DMS53 treated with DMSO at 0.1 percent for 48 hours (cell line): ENCODE results near the gene STK38.

Source experiments
- DNase-seq: peaks from one replicate; lab custom pipeline; 2025; ENCODE audit not compliant: unreplicated experiment; lab: John Stamatoyannopoulos, UW

Gene STK38

DNA sequence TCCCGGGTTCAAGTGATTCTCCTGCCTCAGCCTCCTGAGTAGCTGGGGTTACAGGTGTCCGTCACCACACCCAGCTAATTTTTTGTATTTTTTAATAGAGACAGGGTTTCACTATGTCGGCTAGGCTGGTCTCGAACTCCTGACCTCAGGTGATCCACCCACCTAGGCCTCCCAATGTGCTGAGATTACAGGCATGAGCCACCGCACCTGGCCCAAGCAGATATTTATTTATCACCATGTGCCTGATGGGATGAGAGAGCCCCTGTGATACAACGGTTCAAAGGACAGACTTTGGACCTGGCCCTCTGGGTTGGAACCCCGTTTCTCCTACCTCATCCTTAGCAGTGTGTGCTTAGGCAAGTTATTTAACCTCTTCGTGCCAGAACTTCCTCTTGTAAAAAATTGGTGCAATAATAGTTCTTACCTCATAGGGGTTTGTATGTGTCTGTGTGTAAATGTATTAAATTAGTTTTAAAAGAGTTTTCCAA is 19.2 kb upstream of the STK38 start:
- no peak for DNase-seq

DNA sequence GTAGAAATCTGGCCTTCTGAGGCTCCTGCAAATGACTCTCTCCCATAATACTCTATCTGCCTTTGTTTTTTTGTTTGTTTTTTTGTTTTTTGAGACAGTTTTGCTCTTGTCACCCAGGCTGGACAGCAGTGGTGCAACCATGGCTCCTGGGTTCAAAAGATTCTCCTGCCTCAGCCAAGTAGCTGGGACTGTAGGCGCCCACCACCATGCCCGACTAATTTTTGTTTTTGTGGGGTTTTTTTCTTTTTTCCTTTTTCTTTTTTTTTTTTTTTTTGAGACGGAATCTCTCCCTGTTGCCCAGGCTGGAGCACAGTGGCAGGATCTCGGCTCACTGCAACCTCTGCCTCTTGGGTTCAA is 16.6 kb upstream of the STK38 start:
- no peak for DNase-seq

GRCh38 chr6:36563237-36563927 is 16.1 kb upstream of the STK38 start:
- no peak for DNase-seq

GRCh38 chr6:36560822-36561221 is 13.5 kb upstream of the STK38 start:
- no peak for DNase-seq

DNA sequence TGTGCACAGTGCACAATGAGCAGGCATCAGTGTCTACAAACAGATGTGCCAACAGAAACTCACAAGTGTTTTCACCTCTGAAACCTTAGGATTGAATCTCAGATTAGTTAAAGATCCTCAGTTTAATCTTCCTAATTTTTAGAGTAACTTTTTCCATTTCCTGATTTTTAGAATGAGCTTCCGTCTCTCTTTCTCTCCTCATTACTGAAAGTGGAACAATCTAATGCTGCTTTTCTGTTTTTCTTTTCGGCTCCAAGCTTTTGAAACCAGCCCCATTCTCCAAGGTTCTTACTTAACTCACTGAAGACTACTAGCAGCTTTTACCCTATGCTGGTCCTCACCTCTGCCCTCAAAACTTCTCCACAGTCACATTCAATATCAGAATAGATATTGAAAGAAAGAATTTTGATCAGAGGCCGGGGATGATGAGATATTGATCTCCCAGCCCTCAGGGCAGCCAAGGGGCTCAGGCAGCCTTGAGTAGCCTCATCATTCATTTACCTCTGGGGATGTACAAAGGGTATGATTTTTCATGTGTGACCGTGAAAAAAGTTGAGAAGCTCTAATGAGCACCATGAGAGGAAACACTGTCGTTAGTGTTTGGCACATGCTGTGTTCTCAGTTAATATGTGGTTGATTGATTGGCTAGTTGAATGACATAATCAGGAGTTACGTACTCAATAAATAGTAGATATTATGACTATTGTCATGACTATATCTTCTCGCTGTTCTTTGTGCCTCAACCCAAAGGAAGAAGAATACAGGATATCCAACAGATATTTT is 11.9 kb upstream of the STK38 start:
- DNase-seq: no peak

- no peak for DNase-seq
Observed at GRCh38 chr6:36556281-36556680, 9.0 kb upstream of the STK38 start.

- no peak for DNase-seq
Observed at GRCh38 chr6:36555750-36556252, 8.5 kb upstream of the STK38 start.

- no peak for DNase-seq
Observed at GRCh38 chr6:36550473-36551000, 3.3 kb upstream of the STK38 start.

GRCh38 chr6:36548401-36548743 is 1.1 kb upstream of the STK38 start:
- DNase-seq: no peak

DNA sequence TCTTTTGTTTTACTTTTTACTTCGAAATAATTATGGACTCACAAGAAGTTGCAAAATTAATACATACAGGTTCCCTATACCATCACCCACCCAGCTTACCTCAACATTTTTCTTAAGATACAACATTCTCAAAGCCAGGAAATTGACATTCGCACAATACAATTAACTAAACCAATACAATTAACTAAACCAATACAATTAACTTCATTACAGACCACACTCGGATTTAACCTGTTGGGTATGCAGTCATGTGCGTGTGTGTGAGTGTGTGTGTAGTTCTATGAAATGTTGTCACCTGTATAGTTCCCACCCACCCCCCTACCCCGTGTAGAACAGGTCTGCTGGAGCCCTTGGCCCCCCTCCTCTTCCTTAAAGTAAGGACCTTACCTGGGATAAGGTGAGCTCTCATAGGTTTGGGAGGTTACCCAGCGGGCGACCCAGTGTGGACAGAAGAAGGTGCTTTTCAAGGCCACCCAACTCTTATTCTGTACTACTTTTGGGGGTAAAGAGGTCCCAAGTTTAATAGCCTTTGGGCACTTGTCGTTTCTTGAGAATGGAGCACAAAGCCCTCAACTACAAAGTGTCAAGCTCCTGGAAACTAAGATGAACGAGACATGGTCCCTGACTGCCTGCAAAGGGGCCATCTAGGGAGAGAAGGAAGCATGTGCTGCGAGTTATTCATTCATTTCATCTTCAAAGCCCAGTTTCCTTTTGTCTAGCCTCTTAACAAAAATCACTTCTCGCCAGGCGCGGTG is 544 bp upstream of the STK38 start:
- DNase-seq: no peak

DNA sequence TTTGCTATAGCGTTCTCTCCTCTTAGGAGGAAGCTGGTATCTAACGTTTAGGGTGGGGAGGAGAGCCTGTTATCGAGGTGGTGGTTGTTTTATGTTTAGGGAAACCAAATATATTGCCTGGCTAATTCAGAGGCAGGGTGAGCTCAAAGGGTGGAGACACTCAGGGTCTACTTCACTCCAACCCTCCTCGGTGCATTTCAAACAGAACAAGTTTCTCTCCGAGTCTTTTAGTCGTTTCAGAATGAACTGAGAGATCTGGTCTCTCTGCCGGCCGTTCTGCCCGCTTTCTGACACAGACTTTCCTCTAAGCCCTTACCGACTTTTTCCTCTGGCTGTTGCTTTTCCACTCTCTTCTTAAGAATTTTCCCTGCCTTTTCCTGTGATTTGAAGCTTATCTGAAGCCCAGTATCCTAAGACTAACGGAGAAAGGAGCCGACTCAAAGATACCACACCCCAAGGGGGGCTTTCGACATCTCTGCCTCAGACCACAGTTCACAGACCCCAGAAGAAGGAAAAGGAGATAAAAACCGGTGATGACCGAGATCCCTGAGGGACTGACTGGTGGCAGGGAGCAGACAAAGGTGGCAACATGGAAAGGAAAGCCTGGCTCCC is 865 bp downstream of the STK38 start:
- DNase-seq: no peak

DNA sequence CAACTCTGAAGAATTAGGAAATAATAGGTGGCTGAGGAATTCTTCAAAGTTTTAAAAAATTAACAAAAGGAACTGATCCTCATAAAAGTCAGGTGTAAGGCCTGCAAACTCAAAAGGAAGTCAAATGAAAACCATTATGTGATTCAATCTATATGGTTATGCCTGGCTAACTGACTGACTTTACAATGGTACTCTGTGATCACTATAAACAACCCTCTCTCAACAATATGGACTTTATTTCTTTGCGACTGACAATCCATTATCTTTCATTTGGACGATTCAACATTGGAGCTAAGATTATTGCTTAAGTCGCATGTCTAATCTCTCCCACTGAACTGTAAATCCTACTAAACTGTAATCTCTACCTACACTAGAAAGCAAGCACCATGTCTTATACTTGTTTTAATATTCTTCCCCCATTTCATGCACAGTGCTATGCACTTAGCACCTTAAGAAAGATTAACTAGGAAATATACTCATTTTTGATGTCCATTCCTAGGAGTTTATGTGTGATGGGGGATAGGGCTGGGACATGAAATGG is 1.4 kb downstream of the STK38 start:
- no peak for DNase-seq

GRCh38 chr6:36544228-36544627 is 3.1 kb downstream of the STK38 start:
- no peak for DNase-seq

- no peak for DNase-seq
Observed at GRCh38 chr6:36542041-36542440, 5.2 kb downstream of the STK38 start.

- DNase-seq: no peak
Observed at GRCh38 chr6:36539814-36540568, 7.3 kb downstream of the STK38 start.

DNA sequence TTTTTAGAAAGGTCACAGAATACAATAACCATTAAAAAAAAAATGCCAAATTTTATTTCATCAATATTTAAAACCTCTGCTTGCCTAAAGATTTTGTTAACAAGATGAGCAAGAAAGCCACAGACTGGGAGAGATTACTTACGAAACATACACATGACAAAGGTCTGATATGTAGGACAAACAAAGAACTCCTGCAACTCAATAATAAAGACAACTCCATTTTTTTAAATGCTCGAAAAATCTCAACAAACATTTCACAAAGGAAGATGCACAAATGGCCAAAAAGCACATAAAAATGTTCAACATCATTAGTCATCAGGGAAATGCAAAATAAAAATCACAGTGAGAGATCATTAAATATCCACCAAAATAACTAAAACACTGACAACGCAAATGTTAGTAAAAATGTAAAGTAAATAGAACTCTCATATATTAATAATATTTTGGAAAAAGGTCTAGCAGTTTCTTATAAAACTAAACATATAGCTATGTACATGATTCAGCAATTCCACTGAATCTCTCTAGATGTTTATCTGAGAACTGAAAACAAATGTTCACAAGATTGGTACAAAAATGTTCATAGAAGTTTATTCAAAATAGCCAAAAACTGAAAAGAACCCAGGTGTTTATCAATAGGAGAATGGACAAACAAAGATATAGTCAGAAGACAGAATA is 10.3 kb downstream of the STK38 start:
- no peak for DNase-seq

GRCh38 chr6:36533321-36533720 is 14.0 kb downstream of the STK38 start:
- DNase-seq: no peak

GRCh38 chr6:36526066-36526465 is 21.2 kb downstream of the STK38 start:
- DNase-seq: no peak

DNA sequence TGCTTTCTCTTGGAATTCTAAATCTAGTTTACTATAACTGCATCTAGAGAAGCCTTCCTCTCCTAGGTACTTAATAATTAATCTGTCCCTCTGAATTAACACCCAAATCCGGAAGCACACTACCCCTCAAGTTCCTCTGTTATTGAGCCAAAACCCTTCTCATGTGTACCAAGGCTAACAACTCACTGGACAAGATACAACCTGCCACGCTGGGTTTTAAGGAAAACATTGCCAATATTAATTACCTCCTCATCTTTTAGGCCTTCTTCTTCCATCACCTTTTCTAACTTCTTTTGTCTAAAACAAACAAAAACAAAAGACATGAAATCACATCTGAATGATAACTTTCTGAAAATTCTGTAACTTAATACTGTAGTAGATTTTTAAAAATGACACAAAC is 21.9 kb downstream of the STK38 start:
- DNase-seq: no peak

GRCh38 chr6:36524871-36525270 is 22.4 kb downstream of the STK38 start:
- DNase-seq: no peak
